HG03469 (cell line): Measurements from ENCODE around the gene ANGPTL2.

Source experiments
- ATAC-seq: cut with Tn5 transposase; IDR thresholded peaks from one replicate; pipeline ENCODE4 v1.9.1; 2021; ENCODE audit warnings: mild to moderate bottlenecking, moderate library complexity, moderate number of reproducible peaks; ENCODE audit not compliant: unreplicated experiment

Gene ANGPTL2

GRCh38 chr9:127079446-127080140, 42.8 kb downstream of the ANGPTL2 start:
- ATAC-seq = no peak

GRCh38 chr9:127078988-127079387, 43.4 kb downstream of the ANGPTL2 start:
- no peak for ATAC-seq

GRCh38 chr9:127078336-127078735, 44.1 kb downstream of the ANGPTL2 start:
- no peak for ATAC-seq

GRCh38 chr9:127077644-127077946, 44.8 kb downstream of the ANGPTL2 start:
- ATAC-seq = no peak

GRCh38 chr9:127076860-127077643, 45.4 kb downstream of the ANGPTL2 start:
- no peak for ATAC-seq

GRCh38 chr9:127075624-127076372, 46.6 kb downstream of the ANGPTL2 start:
- ATAC-seq = no peak

- no peak for ATAC-seq
Measured at GRCh38 chr9:127074561-127075548, 47.6 kb downstream of the ANGPTL2 start.

GRCh38 chr9:127067603-127068220, 54.7 kb downstream of the ANGPTL2 start:
- ATAC-seq = no peak

GRCh38 chr9:127066851-127067136, 55.6 kb downstream of the ANGPTL2 start:
- no peak for ATAC-seq

- ATAC-seq = no peak
Measured at GRCh38 chr9:127066060-127066850, 56.2 kb downstream of the ANGPTL2 start.

GRCh38 chr9:127065592-127065991, 56.8 kb downstream of the ANGPTL2 start:
- no peak for ATAC-seq

- no peak for ATAC-seq
Measured at GRCh38 chr9:127064335-127064734, 58.1 kb downstream of the ANGPTL2 start.

- no peak for ATAC-seq
Measured at GRCh38 chr9:127061411-127061810, 61.0 kb downstream of the ANGPTL2 start.

- no peak for ATAC-seq
Measured at GRCh38 chr9:127059765-127060361, 62.6 kb downstream of the ANGPTL2 start.

GRCh38 chr9:127059030-127059429, 63.4 kb downstream of the ANGPTL2 start:
- no peak for ATAC-seq

- ATAC-seq = no peak
Measured at GRCh38 chr9:127058645-127059021, 63.8 kb downstream of the ANGPTL2 start.

- ATAC-seq = no peak
Measured at GRCh38 chr9:127058011-127058644, 64.3 kb downstream of the ANGPTL2 start.

GRCh38 chr9:127056446-127056845, 66.0 kb downstream of the ANGPTL2 start:
- no peak for ATAC-seq
